Occipital lobe (tissue), 2 donors: ENCODE data around the gene SLC15A1. TPM values are rescaled to one million over a fixed set of nuclear protein-coding genes. Genes with fewer than 3 reads are reported as not detected.

Experiments
- DNase-seq: peaks from one replicate; lab custom pipeline; 2025; lab: John Stamatoyannopoulos, UW
- total RNA-seq: library from RNA; depleted of rRNA; stranded (reverse); fragments of >200 nt; gene quantifications from one replicate; pipeline ENCODE4 v1.2.3, GENCODE V29; 2014

SLC15A1 gene
- total RNA-seq, 1 donor from 2014 or later, result not detected

DNA sequence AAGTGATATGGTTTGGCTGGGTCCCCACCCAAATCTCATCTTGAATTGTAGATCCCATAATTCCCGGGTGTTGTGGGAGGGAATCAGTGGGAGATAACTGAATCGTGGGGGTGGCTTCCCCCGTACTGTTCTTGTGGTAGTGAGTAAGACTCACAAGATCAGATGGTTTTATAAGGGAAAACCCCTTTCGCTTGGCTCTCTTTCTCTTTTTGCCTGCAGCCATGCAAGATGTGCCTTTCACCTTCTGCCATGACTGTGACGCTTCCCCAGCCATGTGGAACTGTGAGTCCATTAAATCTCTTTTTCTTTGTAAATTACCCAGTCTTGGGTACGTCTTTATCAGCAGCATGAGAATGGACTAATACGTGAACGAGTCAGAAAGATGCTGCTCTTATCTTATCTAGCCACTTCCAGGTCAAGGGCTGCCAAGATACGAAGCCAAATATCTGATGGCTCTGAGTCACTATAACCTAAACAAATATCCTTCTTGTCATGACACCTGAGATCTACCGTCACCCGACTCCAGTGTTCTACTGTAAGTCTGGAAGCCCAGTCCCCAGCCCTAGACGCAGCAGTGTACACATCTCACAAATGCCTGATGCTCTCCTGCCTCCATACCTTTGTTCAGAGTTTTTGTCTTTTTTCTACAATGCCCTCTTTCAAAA, 45.9 kb downstream of the SLC15A1 start:
- no peak for DNase-seq

DNA sequence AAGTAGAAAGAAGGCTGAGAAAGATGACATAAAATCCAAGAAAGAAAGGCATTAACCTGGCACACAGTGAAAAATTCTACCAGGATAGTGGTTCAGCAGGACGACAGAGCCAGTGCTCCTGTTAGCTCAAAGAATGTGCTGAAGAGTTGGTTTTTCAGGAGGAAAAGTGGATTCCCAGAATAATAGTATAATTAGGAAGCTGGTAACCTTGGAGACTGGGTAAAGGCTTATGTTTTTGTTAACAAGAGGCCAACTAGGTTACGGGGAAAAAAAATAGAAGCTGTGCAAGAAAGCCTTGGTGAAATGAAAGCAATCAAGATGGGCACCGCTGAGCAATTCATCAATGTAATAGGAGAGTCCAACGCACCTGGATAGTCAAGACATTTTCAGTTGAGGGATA, 54.7 kb downstream of the SLC15A1 start:
- DNase-seq, result no peak

DNA sequence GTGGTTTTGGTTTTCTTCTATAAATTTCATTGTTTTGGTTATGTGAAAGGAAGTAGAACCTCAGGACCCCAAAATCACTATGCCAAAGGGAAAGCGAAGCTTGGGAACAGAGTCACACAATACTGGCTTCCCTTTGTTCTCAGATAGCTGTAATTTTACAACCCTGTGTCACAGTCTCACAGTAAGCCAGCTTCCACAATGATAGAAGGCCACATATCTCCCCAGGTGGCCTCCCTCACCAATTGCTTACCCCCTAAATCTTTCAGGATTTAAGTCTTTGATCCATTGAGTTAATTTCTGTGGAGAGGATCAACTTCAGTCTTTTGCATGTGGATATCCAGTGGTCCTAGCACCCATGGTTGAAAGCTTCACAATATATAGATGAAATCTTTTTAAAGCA, 58.7 kb downstream of the SLC15A1 start:
- no peak for DNase-seq

DNA sequence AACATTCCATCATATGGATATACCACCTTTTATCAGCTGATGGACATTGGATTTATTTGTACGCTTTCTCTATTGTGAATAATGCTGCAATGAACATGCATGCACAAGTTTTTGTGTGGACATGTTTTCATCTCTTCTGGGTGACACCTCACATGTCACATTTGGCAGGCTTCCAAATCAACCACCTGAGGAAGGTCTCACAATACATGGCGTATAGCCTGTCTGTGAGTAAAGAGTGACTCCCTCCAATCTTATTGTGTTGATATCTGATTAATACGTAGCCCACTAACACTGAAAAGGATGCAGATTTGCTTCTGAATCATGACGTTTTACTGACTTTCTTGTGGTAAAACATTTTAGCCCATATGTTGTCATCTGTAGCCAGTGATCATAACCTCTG, 61.1 kb downstream of the SLC15A1 start:
- DNase-seq, result no peak

DNA sequence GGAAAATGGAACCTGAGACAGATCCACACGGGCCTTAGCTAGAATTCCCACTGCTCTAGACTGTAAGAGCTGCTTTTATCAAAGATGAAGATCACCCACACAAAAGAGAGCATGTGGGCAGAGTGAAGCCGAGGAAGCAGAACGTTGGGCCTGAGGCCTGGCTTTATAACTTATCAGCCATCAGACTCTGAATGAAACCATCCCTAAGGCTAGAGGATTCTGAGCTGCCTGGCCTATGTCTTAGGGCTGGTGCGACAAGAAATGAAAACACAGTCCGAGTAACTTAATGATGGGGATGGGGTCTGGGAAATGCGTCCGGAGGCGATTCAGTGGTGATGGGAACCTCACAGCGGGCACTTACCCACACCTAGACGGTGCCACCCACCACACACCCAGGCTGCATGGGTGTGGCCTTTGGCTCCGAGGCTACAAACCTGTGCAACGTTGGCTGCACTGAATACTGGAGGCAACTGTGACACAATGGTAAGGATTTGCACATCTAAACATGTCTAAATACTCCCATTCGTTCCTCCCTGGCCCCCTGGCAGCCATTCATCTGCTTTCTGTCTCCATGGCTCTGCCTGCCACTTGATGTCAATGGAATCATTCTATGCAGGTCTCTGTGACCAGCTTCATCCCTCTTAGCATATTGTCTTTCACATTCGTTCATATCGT, 62.0 kb downstream of the SLC15A1 start:
- no peak for DNase-seq

DNA sequence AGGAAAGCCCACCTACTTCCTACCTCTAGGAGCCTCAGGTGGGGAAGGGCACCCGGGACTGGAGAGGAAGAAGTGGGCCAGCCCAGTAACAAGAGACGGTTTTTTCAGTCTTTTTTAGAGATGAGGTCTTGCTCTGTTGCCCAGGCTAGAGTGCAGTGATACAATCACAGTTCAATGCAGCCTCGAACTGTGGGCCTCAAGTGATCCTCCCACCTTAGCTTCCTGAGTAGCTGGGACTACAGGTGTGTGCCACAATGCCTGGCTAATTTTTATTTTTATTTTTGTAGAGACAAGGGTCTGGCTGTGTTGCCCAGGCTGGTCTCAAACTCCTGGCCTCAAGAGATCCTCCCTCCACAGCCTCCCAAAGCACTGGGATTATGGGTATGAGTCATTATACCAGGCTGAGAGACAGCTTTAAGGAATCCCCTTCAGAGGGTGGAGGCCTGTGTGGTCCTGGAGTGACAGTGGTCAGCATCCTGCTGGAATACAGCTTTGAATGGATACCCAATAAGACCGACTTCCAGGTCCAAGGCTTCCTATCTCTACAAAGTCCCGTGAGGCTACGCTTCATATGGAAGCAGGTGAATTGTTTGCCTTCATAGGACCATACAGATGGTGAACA, 63.0 kb downstream of the SLC15A1 start:
- DNase-seq, result no peak

DNA sequence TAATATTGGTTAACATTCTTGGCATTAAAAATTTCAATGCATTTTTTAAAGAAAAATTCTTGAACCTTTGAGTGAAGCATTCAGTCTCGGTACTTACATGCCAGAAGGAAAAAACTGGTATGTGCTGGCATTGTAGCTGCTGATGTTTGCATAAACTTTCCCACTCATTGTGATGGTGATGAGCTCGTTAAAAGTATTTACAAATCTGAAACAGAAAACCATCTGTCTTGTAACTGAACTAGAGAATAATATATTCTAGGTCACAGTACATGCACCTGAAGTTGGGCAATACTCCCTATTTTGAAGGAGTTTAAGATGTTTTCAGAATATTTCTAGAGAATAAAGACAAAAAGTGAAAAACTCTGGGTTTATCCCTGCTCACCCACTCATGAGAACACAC, 64.1 kb downstream of the SLC15A1 start:
- DNase-seq, result no peak

DNA sequence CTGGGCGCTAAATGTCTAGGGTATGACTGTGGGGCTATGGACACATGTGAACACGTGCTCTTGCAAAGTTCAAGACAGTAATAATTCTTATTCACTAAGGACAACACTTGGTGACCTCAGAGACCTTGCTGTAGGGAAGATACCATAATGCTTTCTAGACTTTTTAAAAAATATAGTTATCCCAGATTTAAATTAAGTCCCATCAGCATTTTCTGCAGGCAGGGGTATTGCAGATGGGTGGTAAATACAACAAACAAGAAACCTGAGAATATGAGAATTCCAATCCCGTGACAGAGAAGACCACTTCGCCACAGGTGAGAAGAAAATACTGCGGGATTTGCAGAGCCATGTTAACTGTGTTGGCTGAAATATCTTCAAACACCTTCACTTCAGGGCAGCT, 65.2 kb downstream of the SLC15A1 start:
- no peak for DNase-seq

DNA sequence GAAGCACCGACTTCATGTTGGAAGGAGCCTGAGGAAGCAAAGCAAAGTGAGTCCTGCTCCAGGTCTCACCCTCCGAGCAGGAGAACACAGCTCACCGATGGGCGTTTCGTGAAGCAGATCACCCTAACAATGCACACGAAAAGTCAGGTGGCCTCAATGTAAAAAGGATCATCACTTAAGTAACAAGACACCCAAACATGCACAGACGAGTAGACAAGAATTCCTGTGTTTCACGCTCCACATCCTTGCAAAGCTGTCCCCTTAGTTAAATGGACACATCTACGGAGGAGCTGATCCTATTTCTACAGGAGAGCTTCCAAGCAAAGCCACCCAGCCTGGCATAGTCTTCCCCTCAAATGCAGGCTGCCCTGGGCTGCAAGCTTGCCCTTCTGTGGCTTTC, 66.2 kb downstream of the SLC15A1 start:
- no peak for DNase-seq

DNA sequence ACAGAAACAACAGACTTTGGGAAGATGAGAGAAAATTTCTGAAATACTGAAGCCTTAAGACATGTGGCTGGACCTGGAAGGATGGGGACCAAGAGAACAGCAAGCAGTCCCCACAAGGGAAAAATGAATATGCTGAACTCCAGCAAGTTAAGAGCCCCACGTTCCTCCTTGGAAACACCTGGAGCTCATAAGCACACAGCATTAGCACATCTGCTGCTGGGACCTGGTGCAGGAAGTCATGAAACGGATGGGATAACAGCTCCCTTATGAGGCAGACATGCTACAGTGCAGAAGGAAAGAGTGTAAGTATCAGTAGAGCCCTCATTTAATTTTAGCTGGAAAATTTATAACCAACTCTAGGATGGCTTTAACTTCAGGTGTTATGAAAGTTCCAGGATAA, 67.3 kb downstream of the SLC15A1 start:
- DNase-seq, result no peak

DNA sequence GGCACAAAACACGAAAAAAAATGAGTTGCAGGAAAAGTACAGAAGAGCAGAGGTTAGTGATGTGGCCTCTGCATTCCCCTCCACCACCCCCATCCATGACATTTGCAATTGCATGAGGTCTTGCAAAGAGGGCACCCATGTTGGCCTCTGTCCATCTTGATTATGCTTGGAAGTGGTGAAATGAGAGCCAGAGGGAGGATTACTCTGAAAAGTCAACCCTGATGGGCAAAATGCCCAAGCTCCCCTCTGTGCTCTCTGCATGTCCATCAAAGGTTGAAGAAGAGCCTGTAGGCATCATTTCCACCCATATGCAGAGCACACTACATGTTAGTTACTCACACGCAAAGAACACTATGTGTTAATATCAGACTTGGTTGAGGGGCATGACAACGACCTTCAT, 71.4 kb downstream of the SLC15A1 start:
- no peak for DNase-seq

DNA sequence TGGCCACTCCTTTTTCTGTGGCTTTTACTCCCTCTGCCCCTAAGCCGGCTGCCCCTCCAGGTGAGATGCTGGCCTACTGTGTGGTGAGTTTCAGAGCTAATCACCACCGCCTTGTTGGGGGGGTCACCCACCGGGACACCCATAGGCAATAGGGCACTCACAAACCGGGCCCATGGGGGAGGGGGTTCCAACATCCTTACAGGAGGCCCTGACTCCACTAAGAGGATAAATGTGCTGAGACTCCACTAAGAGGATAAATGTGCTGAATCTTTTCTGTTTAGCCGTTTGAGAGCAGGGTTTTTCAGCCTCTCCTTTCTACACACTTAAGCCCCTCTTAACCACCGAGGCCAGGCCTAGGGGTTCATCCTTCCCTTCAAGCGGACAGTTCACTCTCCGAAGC, 73.7 kb downstream of the SLC15A1 start:
- DNase-seq, result no peak

DNA sequence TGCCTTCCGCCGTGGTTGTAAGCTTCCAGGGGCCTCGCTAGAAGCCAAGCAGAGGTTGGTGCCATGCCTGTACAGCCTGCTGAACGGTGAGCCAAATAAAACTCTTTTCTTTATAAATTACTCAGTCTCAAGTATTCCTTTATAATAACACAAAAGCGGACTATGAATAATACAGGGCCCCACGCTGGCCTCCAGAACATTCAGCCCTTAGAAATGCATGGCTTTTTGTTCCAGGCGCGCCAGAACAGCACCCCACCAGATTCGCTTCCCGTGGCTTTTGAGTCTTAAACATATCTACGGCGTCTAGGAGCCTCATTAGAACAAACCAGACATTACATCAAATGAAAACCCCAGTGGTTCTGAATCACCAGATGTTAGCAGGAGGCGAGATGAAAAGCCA, 75.1 kb downstream of the SLC15A1 start:
- DNase-seq, result no peak

DNA sequence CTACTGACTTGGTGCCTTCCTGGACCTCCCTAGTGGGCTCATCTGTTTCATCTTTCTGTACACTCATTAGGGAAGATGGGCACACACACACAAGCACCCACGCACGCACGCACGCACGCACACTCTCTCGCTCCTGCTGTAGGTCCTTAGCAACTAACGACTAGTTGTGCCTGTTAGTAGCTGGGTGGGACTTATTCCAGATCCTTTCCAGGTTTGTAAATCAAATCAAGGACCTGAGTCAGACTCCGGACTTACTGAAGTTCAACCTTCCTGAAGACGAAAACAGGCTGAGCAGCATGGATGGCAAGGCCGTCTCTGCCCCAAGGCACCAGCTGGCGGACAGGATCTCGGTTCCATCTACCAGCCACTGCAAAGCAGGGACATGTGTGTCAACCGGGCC, 76.2 kb downstream of the SLC15A1 start:
- DNase-seq, result no peak

DNA sequence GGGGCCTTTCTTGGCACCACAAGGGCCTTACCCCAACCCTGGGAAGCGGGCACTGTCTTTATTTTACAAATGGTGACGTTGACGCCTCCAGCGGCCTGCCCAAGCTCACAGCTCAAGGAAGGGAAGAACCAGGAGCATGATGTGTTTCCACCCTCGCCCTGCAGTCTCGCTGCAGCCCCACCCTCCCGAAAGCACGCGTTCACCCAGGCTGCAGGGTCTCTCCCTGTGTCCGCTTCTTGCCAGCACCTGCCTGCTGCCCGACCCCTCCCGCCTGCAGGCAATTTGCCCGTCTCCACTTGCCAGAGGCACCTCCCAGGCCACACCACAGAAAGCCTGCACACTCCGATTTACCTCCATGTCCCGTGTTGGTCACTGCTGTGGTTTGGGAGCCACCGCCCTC, 76.6 kb downstream of the SLC15A1 start:
- no peak for DNase-seq

DNA sequence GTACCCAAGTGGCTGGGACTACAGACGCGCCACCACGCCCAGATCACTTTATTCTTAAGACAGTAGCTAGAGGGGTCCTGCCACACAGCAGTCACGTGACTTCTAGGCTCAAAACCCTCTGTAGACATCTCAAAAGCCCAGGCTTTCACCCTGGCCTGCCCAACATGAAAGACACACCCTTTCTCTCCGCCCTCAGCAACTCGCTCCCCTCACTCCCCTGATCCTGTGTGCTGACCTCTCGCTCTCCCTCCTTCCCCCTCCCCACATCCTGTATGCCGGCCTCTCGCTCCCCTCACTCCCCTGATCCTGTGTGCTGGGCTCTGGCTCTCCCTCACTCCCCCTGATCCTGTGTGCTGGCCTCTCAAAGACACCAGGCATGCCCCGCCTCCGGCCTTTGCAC, 77.4 kb downstream of the SLC15A1 start:
- no peak for DNase-seq

DNA sequence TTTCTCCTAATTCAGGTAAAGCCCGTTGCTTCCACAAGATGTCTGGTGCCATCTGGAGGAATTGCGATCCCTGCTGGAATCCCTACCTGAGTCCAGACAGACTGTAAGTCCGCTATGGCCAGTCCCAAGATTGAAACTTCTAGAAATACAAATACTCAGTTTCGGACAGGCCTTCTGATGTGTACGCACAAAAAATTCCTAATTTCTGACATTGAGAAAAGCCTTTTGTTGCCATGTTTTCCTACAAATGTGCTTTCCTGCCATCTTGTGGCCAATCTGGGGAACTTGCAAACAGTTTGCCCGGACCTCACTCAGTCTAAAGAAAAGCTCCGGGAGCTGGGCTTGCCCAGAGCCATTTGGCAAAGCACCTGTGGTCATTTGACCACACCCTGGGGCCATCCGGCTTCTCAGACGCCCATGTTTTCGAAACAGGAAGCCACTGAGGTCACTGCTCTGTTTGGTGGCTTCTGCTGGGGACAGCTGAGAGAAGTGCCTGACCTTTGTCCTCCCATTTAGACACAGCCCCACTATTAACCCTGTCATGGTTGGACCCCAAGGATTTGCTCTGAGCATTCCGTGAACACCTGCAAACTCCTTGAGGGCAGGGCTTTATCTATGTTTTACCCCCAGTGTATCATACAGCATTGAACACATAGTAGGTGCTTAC, 79.4 kb downstream of the SLC15A1 start:
- DNase-seq, result no peak

DNA sequence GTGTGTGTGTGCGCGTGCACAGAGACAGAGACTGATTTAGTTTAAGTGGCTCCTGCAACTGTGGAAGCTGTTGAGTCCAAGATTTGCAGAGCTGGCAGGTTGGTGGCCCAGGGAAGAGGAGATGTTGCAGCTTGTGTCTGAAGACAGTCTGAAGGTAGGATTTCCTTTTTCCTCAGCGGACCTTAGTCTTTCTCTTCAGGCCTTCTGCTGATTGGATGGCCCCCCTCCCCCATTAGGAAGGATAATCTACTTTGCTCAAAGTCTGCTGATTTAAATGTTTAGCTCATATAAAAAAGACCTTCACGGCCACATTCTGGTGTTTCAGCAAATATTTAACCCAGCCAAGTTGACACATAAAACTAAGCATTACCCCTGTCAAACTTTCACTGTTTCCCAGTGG, 84.3 kb downstream of the SLC15A1 start:
- DNase-seq, result no peak

DNA sequence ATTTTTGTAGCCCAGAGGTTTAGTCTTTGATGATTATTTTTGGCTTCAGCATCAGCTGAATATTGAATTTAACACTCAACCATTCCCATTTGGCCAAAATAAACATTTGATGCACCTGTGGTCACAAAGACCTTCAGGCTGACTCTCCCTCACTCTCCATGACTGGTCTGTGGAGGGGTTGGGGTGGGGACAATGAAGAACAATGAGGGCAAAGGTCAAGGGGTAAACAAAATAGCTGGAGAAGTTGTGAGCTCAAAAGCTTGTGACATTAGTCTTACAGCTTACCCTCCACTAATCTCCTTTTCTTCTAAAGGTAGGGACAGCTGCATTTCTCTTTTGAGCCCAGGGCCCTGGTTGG, 86.9 kb downstream of the SLC15A1 start:
- DNase-seq, result no peak

DNA sequence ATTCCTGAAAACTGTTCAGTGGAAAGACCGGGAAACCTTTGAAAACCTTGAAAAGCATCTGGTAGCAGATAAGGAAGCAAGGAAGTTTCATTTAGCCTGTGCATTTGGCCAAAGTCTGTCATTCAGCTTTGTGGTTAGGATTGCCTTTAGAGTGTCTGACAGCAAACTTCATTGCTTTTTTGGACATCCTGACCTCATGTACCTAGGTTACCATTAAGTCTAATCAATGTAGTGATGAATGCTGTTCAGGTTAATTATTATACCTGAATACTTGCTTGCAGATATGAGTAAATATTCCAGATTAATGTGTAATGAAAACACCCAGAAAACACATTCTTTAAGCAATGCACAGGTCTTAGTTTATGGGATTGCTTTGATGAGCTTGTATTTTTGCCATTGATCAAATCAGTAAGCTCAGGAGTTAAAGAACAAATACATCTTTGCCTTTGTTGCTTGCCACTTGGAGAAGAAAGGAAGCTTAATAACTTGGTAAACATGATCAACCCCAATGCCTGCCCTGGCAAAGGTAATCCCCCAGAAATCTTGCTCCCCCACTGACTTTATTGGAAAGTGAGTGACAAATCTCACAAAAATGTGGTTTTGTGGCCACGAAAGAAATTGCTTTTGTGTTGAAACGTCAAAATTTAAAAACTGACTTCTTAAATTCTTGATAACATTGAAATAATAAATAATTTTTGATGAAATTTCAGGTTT, 87.4 kb downstream of the SLC15A1 start:
- no peak for DNase-seq

DNA sequence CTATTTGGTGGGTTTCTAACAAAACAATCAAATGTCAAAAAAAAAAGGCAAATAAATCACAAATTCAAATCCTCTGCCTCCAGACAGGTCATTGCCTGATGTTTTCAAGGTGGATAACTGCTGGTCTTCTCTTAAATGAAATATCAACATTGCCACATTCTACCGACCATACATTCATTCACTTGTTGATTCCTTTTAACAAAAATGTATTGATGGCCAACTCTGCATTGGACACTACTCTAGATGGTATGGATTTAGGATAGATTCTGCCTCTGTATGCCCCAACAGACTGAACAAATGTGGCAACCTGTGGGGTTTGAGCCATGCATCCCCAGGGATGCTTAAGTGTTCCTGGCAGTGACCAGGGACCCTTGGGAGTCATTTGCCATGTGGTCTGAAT, 88.0 kb downstream of the SLC15A1 start:
- DNase-seq, result no peak

DNA sequence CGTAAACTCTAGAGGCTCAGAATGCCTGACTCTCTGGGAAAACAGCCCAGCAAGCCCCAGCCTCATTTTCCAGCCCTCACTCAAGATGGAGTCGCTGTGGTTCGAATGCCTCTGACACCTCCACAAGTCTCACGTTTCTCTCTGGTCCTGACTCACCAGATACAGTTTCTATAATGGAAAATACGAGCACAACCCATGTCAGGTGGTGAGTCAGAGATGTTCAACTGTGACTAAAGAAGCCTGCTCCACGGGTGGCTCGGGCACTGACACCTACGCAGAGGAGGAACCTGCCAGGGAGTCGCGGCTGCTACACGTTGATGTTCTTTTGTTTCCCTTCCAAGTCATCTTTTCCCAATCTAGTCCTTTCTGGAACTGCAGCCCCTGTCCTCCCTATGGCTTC, 88.4 kb downstream of the SLC15A1 start:
- DNase-seq, result no peak
